Right lobe of liver (tissue), 6 donors: Measurements from ENCODE around the gene SUPT5H. TPM values are rescaled to one million over a fixed set of nuclear protein-coding genes. Genes with fewer than 3 reads are reported as not detected.

ENCODE experiments used
- ATAC-seq, 4 donors: fragments of 200-7000 bp; cut with Tn5 transposase; one replicate each; pipeline ENCODE4 v1.9.1; 2020; ENCODE audit warnings: mild to moderate bottlenecking in 4 of 4, moderate library complexity in 4 of 4
- DNase-seq, 3 donors: peaks; one replicate each; pipeline ENCODE4 v3.0.0-alpha.2; 2020
- H3K27ac ChIP-seq, 3 donors: fragments of 200-600 bp; one replicate each; pipeline ENCODE4 v1.8.0; 2022
- H3K27me3 ChIP-seq, 2 donors: fragments of 200-600 bp; one replicate each; pipeline ENCODE4 v1.8.0; 2022
- H3K36me3 ChIP-seq, 4 donors: fragments of 200-600 bp; sonication (generic) in 1 of 4; one replicate each; pipeline versions ENCODE4 v1.5.1 to v1.8.0; 2017 to 2022; ENCODE audit warnings: control low read depth in 1 of 4
- H3K4me1 ChIP-seq, 4 donors: fragments of 200-600 bp; sonication (generic) in 1 of 4; one replicate each; pipeline versions ENCODE4 v1.5.1 to v1.8.0; 2017 to 2022; ENCODE audit warnings: control low read depth in 1 of 4
- H3K4me3 ChIP-seq, 3 donors: fragments of 200-600 bp; one replicate each; pipeline ENCODE4 v1.8.0; 2022
- H3K9me3 ChIP-seq, 4 donors: fragments of 200-600 bp; sonication (generic) in 1 of 4; one replicate each; pipeline versions ENCODE4 v1.5.1 to v1.8.0; 2017 to 2022; ENCODE audit warnings: control low read depth in 1 of 4
- CTCF ChIP-seq, 4 donors: fragments of 200-600 bp in 3 of 4; fragments of 450-650 bp in 1 of 4; IDR thresholded peaks; one replicate each; pipeline versions ENCODE4 v1.5.1 to v1.8.0; 2016 to 2022; ENCODE audit warnings: antibody characterized with exemption in 4 of 4, mild to moderate bottlenecking in 2 of 4
- POLR2A ChIP-seq: fragments of 450-650 bp; IDR thresholded peaks from one replicate; pipeline ENCODE4 v1.6.1; 2017; ENCODE audit warnings: antibody characterized with exemption, mild to moderate bottlenecking
- WGBS: methylation state at CpG from one replicate; pipeline ENCODE4 v1.1.6; 2018; ENCODE audit warnings: low coverage, low lambda C conversion rate; ENCODE audit not compliant: insufficient coverage; ENCODE audit errors: missing lambda C conversion rate; 5-methylcytosine and 5-hydroxymethylcytosine counted together
- intact Hi-C, 2 donors: fragments of 100-400 bp; cut with DNase I; formaldehyde crosslinking; loops; one replicate each; pipeline versions ENCODE4 v1.11.2 to v1.14.1; 2022
- total RNA-seq, 6 experiments: library from RNA; depleted of rRNA in 2 of 6; stranded (reverse); fragments of >200 nt in 2 of 6; fragmentation: NEBNext Ultra II Directional in 3 of 6; extraction: Animal tissue kit (Norgen Biotek cat#: 25700) in 3 of 6; gene quantifications; one replicate each; pipeline versions ENCODE4 v1.1.0 to v1.2.4, GENCODE V29; 2016 to 2023
- donor health status: DM: no; HTN: yes; CAD: no.
- donor health status: DM: no; HTN: no; CAD: no.
- donor health status: DM: no; HTN: no; CAD: no.
- donor health status: DM: no; HTN: yes; CAD: no.
- donor health status: DM: no; HTN: yes; CAD: no.

SUPT5H gene
- total RNA-seq, 6 experiments from 2014 or later: 42.3 to 60.8 (median 54.7) TPM

GRCh38 chr19:39400061-39400460 lies 45.3 kb upstream of the SUPT5H start:
- no peak for ATAC-seq
- peak overlapping the region; percentile 65 to 99 (median 95) for H3K27ac ChIP-seq
- TF ChIP-seq POLR2A: no peak
- TF ChIP-seq CTCF (IDR thresholded peaks at IDR 0.05): no peak
- no peaks in the 10 kb centered on the region for H3K27me3 ChIP-seq
- H3K9me3 ChIP-seq: no peaks in the 10 kb centered on the region
- no peak for DNase-seq
- no peaks in the 10 kb centered on the region for H3K36me3 ChIP-seq
- intact Hi-C loops: no loop called here
- peaks cover 0 to 66% (median 25%) of the 10 kb centered on the region in 4 donors for H3K4me1 ChIP-seq
- no peak overlapping the region for H3K4me3 ChIP-seq
- WGBS: 89% methylated on average over 4 of the region's 4 CpGs

- no peaks in the 10 kb centered on the region for H3K36me3 ChIP-seq
- ATAC-seq (no peak), DNase-seq (peak in 1 of 3 donors; percentile 58)
- no peaks in the 10 kb centered on the region for H3K9me3 ChIP-seq
- no peak for TF ChIP-seq POLR2A
- no peak for TF ChIP-seq CTCF (IDR thresholded peaks at IDR 0.05)
- peak overlapping the region; percentile 95 to 99 (median 98) for H3K27ac ChIP-seq
- H3K27me3 ChIP-seq: no peaks in the 10 kb centered on the region
- peaks cover 0 to 73% (median 28%) of the 10 kb centered on the region in 4 donors for H3K4me1 ChIP-seq
- intact Hi-C loops: no loop called here
- WGBS: 23% methylated on average over 4 of the region's 4 CpGs
- H3K4me3 ChIP-seq: peak overlapping the region in 1 of 3 donors; percentile 18
Observed at GRCh38 chr19:39401070-39401548, 44.3 kb upstream of the SUPT5H start.

- peak overlapping the region; percentile 95 to 99 (median 98) for H3K27ac ChIP-seq
- H3K36me3 ChIP-seq: no peaks in the 10 kb centered on the region
- DNase-seq: peak; percentile 90 to 92 (median 91)
- H3K4me3 ChIP-seq: peak overlapping the region in 2 of 3 donors; percentile 51 to 56
- H3K4me1 ChIP-seq: peaks cover 0 to 68% (median 29%) of the 10 kb centered on the region in 4 donors
- 13% methylated on average over 14 of the region's 25 CpGs for WGBS
- no peak for TF ChIP-seq CTCF (IDR thresholded peaks at IDR 0.05)
- peak; percentile 94 for TF ChIP-seq POLR2A
- intact Hi-C loops: no loop called here
- ATAC-seq: peak; percentile 39 to 49 (median 44)
- no peaks in the 10 kb centered on the region for H3K27me3 ChIP-seq
- H3K9me3 ChIP-seq: no peaks in the 10 kb centered on the region
Observed at GRCh38 chr19:39401549-39402345, 43.6 kb upstream of the SUPT5H start.

- H3K4me3 ChIP-seq: peak overlapping the region; percentile 35 to 56 (median 51)
- H3K9me3 ChIP-seq: no peaks in the 10 kb centered on the region
- peak overlapping the region; percentile 95 to 99 (median 98) for H3K27ac ChIP-seq
- ATAC-seq: peak; percentile 27 to 53 (median 46)
- TF ChIP-seq CTCF (IDR thresholded peaks at IDR 0.05) (no peak), POLR2A (peak; percentile 51)
- peak; percentile 93 to 94 (median 94) for DNase-seq
- intact Hi-C loops: no loop called here
- peaks cover 0 to 59% (median 25%) of the 10 kb centered on the region in 4 donors for H3K4me1 ChIP-seq
- H3K36me3 ChIP-seq: no peaks in the 10 kb centered on the region
- WGBS: 1% methylated on average over 40 of the region's 59 CpGs
- no peaks in the 10 kb centered on the region for H3K27me3 ChIP-seq
Observed at GRCh38 chr19:39402346-39403300, 42.8 kb upstream of the SUPT5H start.
